KMS-11 (cell line): Measurements from ENCODE around the gene MIR17HG.

Experiments
- H2AFZ ChIP-seq: fragments of 200-600 bp; sonication (generic); 2 replicates; pipeline ENCODE4 v1.6.1; 2016; ENCODE audit warnings: antibody characterized with exemption, mixed run types, low read depth
- H3K27ac ChIP-seq: fragments of 200-600 bp; sonication (generic); 2 replicates; pipeline ENCODE4 v1.6.1; 2016; ENCODE audit warnings: mild to moderate bottlenecking, mixed run types
- H3K27me3 ChIP-seq: fragments of 200-600 bp; sonication (generic); 2 replicates; pipeline ENCODE4 v1.6.1; 2017; ENCODE audit warnings: mild to moderate bottlenecking, low read depth, mixed run types, moderate library complexity; ENCODE audit not compliant: insufficient read depth
- H3K36me3 ChIP-seq: fragments of 200-600 bp; sonication (generic); 2 replicates; pipeline ENCODE4 v1.6.1; 2017; ENCODE audit warnings: mild to moderate bottlenecking, mixed run types; ENCODE audit not compliant: insufficient read depth
- H3K4me1 ChIP-seq: fragments of 200-600 bp; sonication (generic); 2 replicates; pipeline ENCODE4 v1.6.1; 2016; ENCODE audit warnings: mild to moderate bottlenecking, low read depth, mixed run types; ENCODE audit not compliant: poor library complexity, severe bottlenecking
- H3K4me2 ChIP-seq: fragments of 200-600 bp; sonication (generic); 2 replicates; pipeline ENCODE4 v1.7.0; 2016; ENCODE audit warnings: mild to moderate bottlenecking, mixed run types
- H3K4me3 ChIP-seq: fragments of 200-600 bp; sonication (generic); IDR thresholded peaks from 2 replicates; pipeline ENCODE4 v1.6.1; 2017; ENCODE audit warnings: low read depth, low read length, mixed read lengths; ENCODE audit not compliant: insufficient read depth
- H3K79me2 ChIP-seq: fragments of 200-600 bp; sonication (generic); 2 replicates; pipeline ENCODE4 v1.6.1; 2016; ENCODE audit warnings: low read depth, mixed run types; ENCODE audit not compliant: insufficient read depth
- H3K9ac ChIP-seq: fragments of 200-600 bp; sonication (generic); 2 replicates; pipeline ENCODE4 v1.6.1; 2016; ENCODE audit warnings: mild to moderate bottlenecking, mixed run types
- H4K20me1 ChIP-seq: fragments of 200-600 bp; sonication (generic); 2 replicates; pipeline ENCODE4 v1.6.1; 2016; ENCODE audit warnings: mild to moderate bottlenecking, mixed run types; ENCODE audit not compliant: insufficient read depth
- TF ChIP-seq, protein P1 (sequence below): fragments of 200-600 bp; sonication (generic); conservative IDR thresholded peaks from 2 replicates; pipeline ENCODE4 v1.6.1; 2017; ENCODE audit warnings: low read depth, mild to moderate bottlenecking, antibody characterized with exemption, low read length, moderate library complexity, mixed read lengths

The MIR17HG gene

GRCh38 chr13:91312324-91312723 lies 35.2 kb upstream of the MIR17HG start:
- Histone ChIP-seq H3K36me3 (no peaks in the 10 kb centered on the region), H3K4me2 (no peak overlapping the region), H3K4me1 (peaks cover 3% of the 10 kb centered on the region), H2AFZ (no peak overlapping the region), H3K27ac (no peak overlapping the region), H3K27me3 (no peaks in the 10 kb centered on the region), H4K20me1 (no peaks in the 10 kb centered on the region), H3K4me3 (no peak overlapping the region), H3K9ac (no peak overlapping the region), H3K79me2 (no peaks in the 10 kb centered on the region)
- TF ChIP-seq, protein P1, sequence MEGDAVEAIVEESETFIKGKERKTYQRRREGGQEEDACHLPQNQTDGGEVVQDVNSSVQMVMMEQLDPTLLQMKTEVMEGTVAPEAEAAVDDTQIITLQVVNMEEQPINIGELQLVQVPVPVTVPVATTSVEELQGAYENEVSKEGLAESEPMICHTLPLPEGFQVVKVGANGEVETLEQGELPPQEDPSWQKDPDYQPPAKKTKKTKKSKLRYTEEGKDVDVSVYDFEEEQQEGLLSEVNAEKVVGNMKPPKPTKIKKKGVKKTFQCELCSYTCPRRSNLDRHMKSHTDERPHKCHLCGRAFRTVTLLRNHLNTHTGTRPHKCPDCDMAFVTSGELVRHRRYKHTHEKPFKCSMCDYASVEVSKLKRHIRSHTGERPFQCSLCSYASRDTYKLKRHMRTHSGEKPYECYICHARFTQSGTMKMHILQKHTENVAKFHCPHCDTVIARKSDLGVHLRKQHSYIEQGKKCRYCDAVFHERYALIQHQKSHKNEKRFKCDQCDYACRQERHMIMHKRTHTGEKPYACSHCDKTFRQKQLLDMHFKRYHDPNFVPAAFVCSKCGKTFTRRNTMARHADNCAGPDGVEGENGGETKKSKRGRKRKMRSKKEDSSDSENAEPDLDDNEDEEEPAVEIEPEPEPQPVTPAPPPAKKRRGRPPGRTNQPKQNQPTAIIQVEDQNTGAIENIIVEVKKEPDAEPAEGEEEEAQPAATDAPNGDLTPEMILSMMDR: no peak

- Histone ChIP-seq H3K27me3 (no peaks in the 10 kb centered on the region), H4K20me1 (no peaks in the 10 kb centered on the region), H3K79me2 (no peaks in the 10 kb centered on the region), H3K27ac (no peak overlapping the region), H3K4me1 (peaks cover 7% of the 10 kb centered on the region), H2AFZ (peak overlapping the region; percentile 10; the same call in 1 of the 2 replicates), H3K4me3 (no peak overlapping the region), H3K4me2 (0 out of 2 replicates have a peak overlapping the region, but pooled peaks have one; percentile 13), H3K36me3 (no peaks in the 10 kb centered on the region), H3K9ac (no peak overlapping the region)
- TF ChIP-seq, protein P1: peak; percentile 42
These were observed 34.4 kb upstream of the MIR17HG start for GRCh38 chr13:91313103-91313502.

- Histone ChIP-seq H3K4me2 (no peak overlapping the region), H3K27me3 (no peaks in the 10 kb centered on the region), H3K9ac (no peak overlapping the region), H3K4me1 (peaks cover 11% of the 10 kb centered on the region), H3K4me3 (no peak overlapping the region), H3K79me2 (no peaks in the 10 kb centered on the region), H4K20me1 (no peaks in the 10 kb centered on the region), H2AFZ (no peak overlapping the region), H3K36me3 (no peaks in the 10 kb centered on the region), H3K27ac (no peak overlapping the region)
- TF ChIP-seq, protein P1: no peak
These were observed 33.9 kb upstream of the MIR17HG start for GRCh38 chr13:91313581-91313980.

GRCh38 chr13:91314888-91315287 lies 32.6 kb upstream of the MIR17HG start:
- H3K4me3 ChIP-seq: no peak overlapping the region
- TF ChIP-seq, protein P1: no peak

More at GRCh38 chr13:91314888-91315287, 32.6 kb upstream of the MIR17HG start:
- Histone ChIP-seq H2AFZ (no peak overlapping the region), H4K20me1 (no peaks in the 10 kb centered on the region), H3K9ac (no peak overlapping the region), H3K4me2 (no peak overlapping the region), H3K79me2 (no peaks in the 10 kb centered on the region), H3K27ac (no peak overlapping the region), H3K36me3 (no peaks in the 10 kb centered on the region), H3K27me3 (no peaks in the 10 kb centered on the region), H3K4me1 (peaks cover 17% of the 10 kb centered on the region)
